ENCODE measurements around the gene AFG3L2. TPM values are rescaled to one million over a fixed set of nuclear protein-coding genes. Genes with fewer than 3 reads are reported as not detected.
A peak's percentile ranks its signal among the peaks of the same experiment; 100 is the strongest.
"Not testable (repeated sequence)": the region's sequence is repeated elsewhere in the genome, so short reads cannot be mapped to it uniquely, and the experiment has no call there.

AFG3L2 gene
- total and polyA plus RNA-seq, 4 experiments from 2014 or later, result 27.8 to 34.6 (median 32.2) TPM

GRCh38 chr18:12383759-12384158, 6.7 kb upstream of the AFG3L2 start:
- DNase-seq; H3K9me3 Mint-ChIP-seq; H3K27me3 ChIP-seq (ENCODE audit: insufficient read depth, low read length); POLR2A ChIA-PET (ENCODE audit: partially characterized antibody); H3K9me3 ChIP-seq (ENCODE audit: control insufficient read depth in 1 of 2, low read length in 2 of 2); H3K27ac Mint-ChIP-seq; H3K4me1 ChIP-seq (ENCODE audit: insufficient read depth, low read length); H3K4me3 Mint-ChIP-seq; H3K36me3 Mint-ChIP-seq; H3K4me1 Mint-ChIP-seq; H3K36me3 ChIP-seq (ENCODE audit: insufficient read depth, low read length); intact Hi-C loops (cut with micrococcal nuclease); H3K27ac ChIP-seq (ENCODE audit: low read depth, low read length); H3K4me3 ChIP-seq (ENCODE audit: low read length in 2 of 2); H3K27me3 Mint-ChIP-seq: not testable (repeated sequence)
- CTCF ChIA-PET (ENCODE audit: partially characterized antibody), result interaction anchor here (0.6 kb wide), 1 partner anchor 536 kb away, joined by 3 read pairs; no protein-coding TSS in a partner anchor

- H3K4me1 ChIP-seq (ENCODE audit: insufficient read depth, low read length); intact Hi-C loops (cut with micrococcal nuclease); H3K9me3 ChIP-seq (ENCODE audit: control insufficient read depth in 1 of 2, low read length in 2 of 2); H3K4me3 ChIP-seq (ENCODE audit: low read length in 2 of 2); DNase-seq; H3K27me3 Mint-ChIP-seq; H3K27me3 ChIP-seq (ENCODE audit: insufficient read depth, low read length); H3K4me3 Mint-ChIP-seq; H3K36me3 Mint-ChIP-seq; H3K4me1 Mint-ChIP-seq; H3K27ac ChIP-seq (ENCODE audit: low read depth, low read length); H3K9me3 Mint-ChIP-seq; POLR2A ChIA-PET (ENCODE audit: partially characterized antibody); H3K36me3 ChIP-seq (ENCODE audit: insufficient read depth, low read length): not testable (repeated sequence)
- H3K27ac Mint-ChIP-seq, result peak overlapping the region in 1 of 7 donors; percentile 59
- CTCF ChIA-PET (ENCODE audit: partially characterized antibody), result interaction anchor here (0.7 to 1.4 kb wide), 2 partner anchors 9 to 10 kb away, joined by 3 to 5 read pairs; no protein-coding TSS in a partner anchor
These were observed 5.3 kb upstream of the AFG3L2 start for GRCh38 chr18:12382221-12382814.

- Mint-ChIP-seq H3K27ac (peak overlapping the region; percentile 81 to 94 (median 91)), H3K4me3 (peak overlapping the region; percentile 87 to 94 (median 88)), H3K4me1 (peaks cover 18 to 43% (median 32%) of the 10 kb centered on the region in 4 donors)
- DNase-seq; H3K36me3 Mint-ChIP-seq; H3K27me3 ChIP-seq (ENCODE audit: insufficient read depth, low read length); H3K36me3 ChIP-seq (ENCODE audit: insufficient read depth, low read length); H3K9me3 ChIP-seq (ENCODE audit: control insufficient read depth in 1 of 2, low read length in 2 of 2); H3K27me3 Mint-ChIP-seq; H3K9me3 Mint-ChIP-seq: not testable (repeated sequence)
- intact Hi-C loops (cut with micrococcal nuclease), result loop anchor here (5.0 to 10.0 kb wide), 2 partner anchors 759 to 1757 kb away; partner anchors contain the start of gene ZNF519
- POLR2A ChIA-PET (ENCODE audit: partially characterized antibody), result interaction anchor here (0.6 to 1.7 kb wide), 2 partner anchors 29 to 527 kb away, joined by 3 to 24 read pairs; partner anchors contain the start of gene PRELID3A
- H3K27ac ChIP-seq (ENCODE audit: low read depth, low read length), result peak overlapping the region; percentile 98
- H3K4me3 ChIP-seq (ENCODE audit: low read length in 2 of 2), result peak overlapping the region in 1 of 2 donors; percentile 73
- CTCF ChIA-PET (ENCODE audit: partially characterized antibody), result interaction anchor here (1.5 to 3.6 kb wide), 3 partner anchors 9 to 50 kb away, joined by 4 to 21 read pairs (median 14); no protein-coding TSS in a partner anchor
- H3K4me1 ChIP-seq (ENCODE audit: insufficient read depth, low read length), result peaks cover 32% of the 10 kb centered on the region
These were observed 1.2 kb upstream of the AFG3L2 start for GRCh38 chr18:12378198-12378558.

GRCh38 chr18:12377556-12378197, 650 bp upstream of the AFG3L2 start:
- no peak for DNase-seq
- peaks cover 23 to 48% (median 37%) of the 10 kb centered on the region in 4 donors for H3K4me1 Mint-ChIP-seq
- peak overlapping the region; percentile 81 to 94 (median 91) for H3K27ac Mint-ChIP-seq
- POLR2A ChIA-PET (ENCODE audit: partially characterized antibody), result interaction anchor here (0.6 to 2.7 kb wide), 22 partner anchors 9 to 1349 kb away, joined by 3 to 40 read pairs (median 4); partner anchors contain the start of genes CEP192, CEP76, CHMP1B and FAM210A
- H3K9me3 ChIP-seq (ENCODE audit: control insufficient read depth in 1 of 2, low read length in 2 of 2), result no peaks in the 10 kb centered on the region
- H3K36me3 Mint-ChIP-seq, result peaks cover 0 to 8% of the 10 kb centered on the region in 2 donors
- CTCF ChIA-PET (ENCODE audit: partially characterized antibody), result interaction anchor here (0.7 to 3.6 kb wide), 7 partner anchors 10 to 49 kb away, joined by 3 to 21 read pairs (median 3); no protein-coding TSS in a partner anchor
- H3K27me3 ChIP-seq (ENCODE audit: insufficient read depth, low read length), result no peaks in the 10 kb centered on the region
- no peaks in the 10 kb centered on the region for H3K27me3 Mint-ChIP-seq
- H3K4me3 Mint-ChIP-seq, result peak overlapping the region; percentile 87 to 94 (median 88)
- peaks cover 0 to 2% (median 0%) of the 10 kb centered on the region in 8 donors for H3K9me3 Mint-ChIP-seq
- peak overlapping the region; percentile 98 for H3K27ac ChIP-seq (ENCODE audit: low read depth, low read length)
- intact Hi-C loops (cut with micrococcal nuclease), result loop anchor here (1.0 to 10.0 kb wide), 10 partner anchors 30 to 1757 kb away; partner anchors contain the start of genes CEP192, CEP76, CHMP1B and MPPE1
- no peaks in the 10 kb centered on the region for H3K36me3 ChIP-seq (ENCODE audit: insufficient read depth, low read length)
- H3K4me1 ChIP-seq (ENCODE audit: insufficient read depth, low read length), result peaks cover 38% of the 10 kb centered on the region
- H3K4me3 ChIP-seq (ENCODE audit: low read length in 2 of 2), result peak overlapping the region; percentile 38 to 73

- intact Hi-C loops (cut with micrococcal nuclease), result loop anchor here (5.0 to 10.0 kb wide), 2 partner anchors 761 to 1759 kb away; partner anchors contain the start of gene ZNF519
- peak overlapping the region; percentile 73 to 88 for H3K4me3 ChIP-seq (ENCODE audit: low read length in 2 of 2)
- Mint-ChIP-seq H3K4me1 (peaks cover 33 to 61% (median 48%) of the 10 kb centered on the region in 4 donors), H3K4me3 (peak overlapping the region; percentile 88 to 93 (median 90)), H3K36me3 (peaks cover 0 to 8% of the 10 kb centered on the region in 2 donors), H3K9me3 (peaks cover 0 to 1% (median 0%) of the 10 kb centered on the region in 8 donors), H3K27ac (peak overlapping the region; percentile 90 to 97 (median 93)), H3K27me3 (no peaks in the 10 kb centered on the region)
- ChIA-PET POLR2A (ENCODE audit: partially characterized antibody) (interaction anchor here (0.6 to 2.7 kb wide), 18 partner anchors 7 to 1351 kb away, joined by 3 to 40 read pairs (median 4); partner anchors contain the start of genes CEP192, CEP76, CHMP1B and FAM210A), CTCF (ENCODE audit: partially characterized antibody) (interaction anchor here (1.2 to 3.6 kb wide), 5 partner anchors 11 to 48 kb away, joined by 3 to 21 read pairs (median 4); no protein-coding TSS in a partner anchor)
- no peaks in the 10 kb centered on the region for H3K27me3 ChIP-seq (ENCODE audit: insufficient read depth, low read length)
- no peak for DNase-seq
- no peaks in the 10 kb centered on the region for H3K36me3 ChIP-seq (ENCODE audit: insufficient read depth, low read length)
- H3K9me3 ChIP-seq (ENCODE audit: control insufficient read depth in 1 of 2, low read length in 2 of 2), result no peaks in the 10 kb centered on the region
- peaks cover 51% of the 10 kb centered on the region for H3K4me1 ChIP-seq (ENCODE audit: insufficient read depth, low read length)
- H3K27ac ChIP-seq (ENCODE audit: low read depth, low read length), result peak overlapping the region; percentile 98
These were observed 833 bp downstream of the AFG3L2 start for GRCh38 chr18:12376034-12376753.

- H3K4me1 Mint-ChIP-seq, result peaks cover 36 to 65% (median 53%) of the 10 kb centered on the region in 4 donors
- peaks cover 52% of the 10 kb centered on the region for H3K4me1 ChIP-seq (ENCODE audit: insufficient read depth, low read length)
- peaks cover 3 to 11% of the 10 kb centered on the region in 2 donors for H3K36me3 Mint-ChIP-seq
- no peak for DNase-seq
- H3K9me3 ChIP-seq (ENCODE audit: control insufficient read depth in 1 of 2, low read length in 2 of 2), result no peaks in the 10 kb centered on the region
- POLR2A ChIA-PET (ENCODE audit: partially characterized antibody), result no interaction called here
- H3K4me3 Mint-ChIP-seq, result peak overlapping the region in 6 of 8 donors; percentile 43 to 63 (median 48)
- intact Hi-C loops (cut with micrococcal nuclease), result loop anchor here (10.0 kb wide), 1 partner anchor 1760 kb away; the partner anchor contains the start of gene ZNF519
- no peak overlapping the region for H3K27ac ChIP-seq (ENCODE audit: low read depth, low read length)
- no peak overlapping the region for H3K4me3 ChIP-seq (ENCODE audit: low read length in 2 of 2)
- peak overlapping the region in 2 of 7 donors; percentile 62 to 90 for H3K27ac Mint-ChIP-seq
- H3K27me3 Mint-ChIP-seq, result no peaks in the 10 kb centered on the region
- H3K36me3 ChIP-seq (ENCODE audit: insufficient read depth, low read length), result no peaks in the 10 kb centered on the region
- H3K9me3 Mint-ChIP-seq, result peaks cover 0 to 1% (median 0%) of the 10 kb centered on the region in 8 donors
- H3K27me3 ChIP-seq (ENCODE audit: insufficient read depth, low read length), result no peaks in the 10 kb centered on the region
- CTCF ChIA-PET (ENCODE audit: partially characterized antibody), result no interaction called here
These were observed 2.6 kb downstream of the AFG3L2 start for GRCh38 chr18:12374401-12374800.
